Measurements from ENCODE around the gene KCNJ6.
"Not testable (repeated sequence)": the region's sequence is repeated elsewhere in the genome, so short reads cannot be mapped to it uniquely, and the experiment has no call there.

The KCNJ6 gene

GRCh38 chr21:37766129-37766528, 150.1 kb downstream of the KCNJ6 start:
- Mint-ChIP-seq H3K4me1 (peaks cover 4% of the 10 kb centered on the region), H3K9me3 (no peaks in the 10 kb centered on the region), H3K27ac (no peak overlapping the region), H3K4me3 (no peak overlapping the region), H3K36me3 (ENCODE audit: low read depth) (no peaks in the 10 kb centered on the region), H3K27me3 (ENCODE audit: low read depth) (no peaks in the 10 kb centered on the region)
- TF ChIP-seq CTCF (IDR thresholded peaks at IDR 0.05; ENCODE audit: unreplicated experiment in 3 of 3), result no peak

GRCh38 chr21:37765221-37765900, 150.9 kb downstream of the KCNJ6 start:
- peaks cover 4% of the 10 kb centered on the region for H3K4me1 Mint-ChIP-seq
- H3K27ac Mint-ChIP-seq, result no peak overlapping the region
- H3K4me3 Mint-ChIP-seq, result no peak overlapping the region
- no peaks in the 10 kb centered on the region for H3K36me3 Mint-ChIP-seq (ENCODE audit: low read depth)
- no peaks in the 10 kb centered on the region for H3K27me3 Mint-ChIP-seq (ENCODE audit: low read depth)
- TF ChIP-seq CTCF (IDR thresholded peaks at IDR 0.05; ENCODE audit: unreplicated experiment in 3 of 3), result no peak
- H3K9me3 Mint-ChIP-seq, result no peaks in the 10 kb centered on the region

GRCh38 chr21:37764691-37765090, 151.6 kb downstream of the KCNJ6 start:
- H3K36me3 Mint-ChIP-seq (ENCODE audit: low read depth), result no peaks in the 10 kb centered on the region

GRCh38 chr21:37763298-37763697, 153.0 kb downstream of the KCNJ6 start:
- Mint-ChIP-seq H3K27me3 (ENCODE audit: low read depth) (peaks cover 6% of the 10 kb centered on the region), H3K4me3 (no peak overlapping the region), H3K27ac (no peak overlapping the region), H3K4me1 (peaks cover 4% of the 10 kb centered on the region), H3K9me3 (no peaks in the 10 kb centered on the region), H3K36me3 (ENCODE audit: low read depth) (no peaks in the 10 kb centered on the region)
- TF ChIP-seq CTCF (IDR thresholded peaks at IDR 0.05; ENCODE audit: unreplicated experiment in 3 of 3), result no peak

More at GRCh38 chr21:37764691-37765090, 151.6 kb downstream of the KCNJ6 start:
- Mint-ChIP-seq H3K27ac (no peak overlapping the region), H3K9me3 (no peaks in the 10 kb centered on the region), H3K4me1 (peaks cover 4% of the 10 kb centered on the region), H3K4me3 (no peak overlapping the region), H3K27me3 (ENCODE audit: low read depth) (no peaks in the 10 kb centered on the region)
- no peak for TF ChIP-seq CTCF (IDR thresholded peaks at IDR 0.05; ENCODE audit: unreplicated experiment in 3 of 3)

- TF ChIP-seq CTCF (IDR thresholded peaks at IDR 0.05; ENCODE audit: unreplicated experiment in 3 of 3), result no peak
- Mint-ChIP-seq H3K27me3 (ENCODE audit: low read depth) (peaks cover 7% of the 10 kb centered on the region), H3K36me3 (ENCODE audit: low read depth) (no peaks in the 10 kb centered on the region), H3K4me1 (peaks cover 4% of the 10 kb centered on the region), H3K4me3 (no peak overlapping the region), H3K9me3 (no peaks in the 10 kb centered on the region), H3K27ac (no peak overlapping the region)
These were observed 153.7 kb downstream of the KCNJ6 start for GRCh38 chr21:37762606-37763005.

- not testable (repeated sequence) for H3K36me3 Mint-ChIP-seq (ENCODE audit: low read depth); H3K4me3 Mint-ChIP-seq; H3K27ac Mint-ChIP-seq; H3K9me3 Mint-ChIP-seq; H3K4me1 Mint-ChIP-seq; H3K27me3 Mint-ChIP-seq (ENCODE audit: low read depth)
These were observed 154.9 kb downstream of the KCNJ6 start for GRCh38 chr21:37761406-37761805.
